Pancreas (tissue), 10 donors: Measurements from ENCODE around the gene COX6A1. TPM values are rescaled to one million over a fixed set of nuclear protein-coding genes. Genes with fewer than 3 reads are reported as not detected.

Experiments
- ATAC-seq, 4 donors: fragments of 200-7000 bp; cut with Tn5 transposase; one replicate each; pipeline versions ENCODE4 v1.8.0 to v1.9.1; 2020; ENCODE audit warnings: mild to moderate bottlenecking in 4 of 4, moderate library complexity in 4 of 4
- DNase-seq, 6 donors: peaks; one replicate each; pipeline ENCODE4 v3.0.0-alpha.2; 2020
- FAIRE-seq: peaks from 2 replicates; lab custom pipeline; 2012; peaks lifted over from hg19 to GRCh38; lab: Jason Lieb, UNC
- H3K27ac ChIP-seq, 4 donors: fragments of 200-600 bp; sonication (generic); 1 replicate in 3 of 4; 2 replicates in 1 of 4; pipeline versions ENCODE4 v1.5.0 to v1.8.0; 2020
- H3K27me3 ChIP-seq, 4 donors: fragments of 200-600 bp; one replicate each; pipeline ENCODE4 v1.8.0; 2021
- H3K36me3 ChIP-seq, 3 donors: fragments of 200-600 bp; sonication (generic) in 1 of 3; one replicate each; pipeline versions ENCODE4 v1.5.0 to v1.8.0; 2020 to 2021
- H3K4me1 ChIP-seq, 3 donors: fragments of 200-600 bp; one replicate each; pipeline ENCODE4 v1.8.0; 2021
- H3K4me3 ChIP-seq, 4 donors: fragments of 200-600 bp; sonication (generic) in 2 of 4; one replicate each; pipeline versions ENCODE4 v1.5.0 to v1.8.0; 2020 to 2021
- H3K9me3 ChIP-seq, 4 donors: fragments of 200-600 bp; one replicate each; pipeline ENCODE4 v1.8.0; 2021
- CTCF ChIP-seq, 4 donors: fragments of 200-600 bp; sonication (generic) in 3 of 4; IDR thresholded peaks; one replicate each; pipeline versions ENCODE4 v1.5.0 to v1.8.0; 2021; ENCODE audit warnings: antibody characterized with exemption in 4 of 4
- WGBS, 2 donors: extraction: QIAGEN DNeasy Blood & Tissue Kit; methylation state at CpG; one replicate each; pipeline ENCODE4 v1.1.7; 2013; 5-methylcytosine and 5-hydroxymethylcytosine counted together
- intact Hi-C, 3 donors: fragments of 100-400 bp; cut with DNase I; formaldehyde crosslinking; loops; one replicate each; pipeline versions ENCODE4 v1.11.1 to v1.14.2; 2022
- polyA plus RNA-seq, 2 donors: library from polyadenylated mRNA; stranded (reverse); fragments of 200-250 nt; gene quantifications; one replicate each; pipeline ENCODE4 v1.2.3, GENCODE V29; 2013
- total RNA-seq, 6 donors: library from RNA; stranded (reverse); fragmentation: NEBNext Ultra II Directional in 4 of 6; extraction: Animal tissue kit (Norgen Biotek cat#: 25700) in 4 of 6; gene quantifications; one replicate each; pipeline versions ENCODE4 v1.2.1 to v1.2.4, GENCODE V29; 2021 to 2023
- donor health status: healthy with polysubstance abuse.
- donor health status: DM: no; HTN: no; CAD: no; lungs with moderate emphysema.
- donor health status: DM: no; HTN: no; CAD: no.
- donor health status: control.
- donor health status: control.
- donor health status: Bipolar disorder and iron deficiency.
- donor health status: DM: yes; HTN: yes; CAD: no.
- donor health status: DM: no; HTN: no; CAD: no.
- donor health status: DM: no; HTN: no; CAD: no.
- donor health status: DM: yes; HTN: yes; CAD: no.

COX6A1 gene
- total and polyA plus RNA-seq, 8 donors: 118 to 324 (median 144) TPM

- intact Hi-C loops: no loop called here
- Histone ChIP-seq H3K4me3 (no peak overlapping the region), H3K9me3 (no peaks in the 10 kb centered on the region), H3K36me3 (peaks cover 8 to 33% (median 31%) of the 10 kb centered on the region in 3 donors), H3K27ac (peak overlapping the region in 1 of 4 donors; percentile 14), H3K4me1 (peaks cover 18 to 22% (median 20%) of the 10 kb centered on the region in 3 donors), H3K27me3 (no peaks in the 10 kb centered on the region)
- peak in 5 of 6 donors; percentile 41 to 69 (median 51) for DNase-seq
- peak; percentile 22 to 55 (median 44) for ATAC-seq
- WGBS, 2 donors: 35 to 36% methylated on average over 8 of the region's 8 CpGs
- no peak for FAIRE-seq
- TF ChIP-seq CTCF (IDR thresholded peaks at IDR 0.05): peak; percentile 9 to 51 (median 26)
These were observed 28.8 kb downstream of the COX6A1 start for GRCh38 chr12:120466560-120467315.

- Histone ChIP-seq H3K4me3 (no peak overlapping the region), H3K27ac (peak overlapping the region in 1 of 4 donors; percentile 14), H3K4me1 (peaks cover 18 to 22% (median 20%) of the 10 kb centered on the region in 3 donors), H3K36me3 (peaks cover 8 to 26% (median 24%) of the 10 kb centered on the region in 3 donors), H3K9me3 (no peaks in the 10 kb centered on the region), H3K27me3 (no peaks in the 10 kb centered on the region)
- DNase-seq: no peak
- 80 to 84% methylated on average over 6 of the region's 6 CpGs for WGBS, 2 donors
- intact Hi-C loops: no loop called here
- FAIRE-seq: no peak
- ATAC-seq: no peak
- no peak for TF ChIP-seq CTCF (IDR thresholded peaks at IDR 0.05)
These were observed 29.5 kb downstream of the COX6A1 start for GRCh38 chr12:120467439-120467838.

- H3K4me3 ChIP-seq: peak overlapping the region; percentile 43 to 94 (median 94)
- no peak for TF ChIP-seq CTCF (IDR thresholded peaks at IDR 0.05)
- no peaks in the 10 kb centered on the region for H3K27me3 ChIP-seq
- peaks cover 18 to 22% (median 20%) of the 10 kb centered on the region in 3 donors for H3K4me1 ChIP-seq
- ATAC-seq: peak; percentile 4 to 26 (median 8)
- DNase-seq: peak in 2 of 6 donors; percentile 40 to 49
- WGBS, 2 donors: 1% methylated on average over 23 of the region's 23 CpGs
- H3K36me3 ChIP-seq: peaks cover 5 to 17% (median 14%) of the 10 kb centered on the region in 3 donors
- peak overlapping the region; percentile 76 to 89 (median 84) for H3K27ac ChIP-seq
- intact Hi-C loops: no loop called here
- no peak for FAIRE-seq
- no peaks in the 10 kb centered on the region for H3K9me3 ChIP-seq
These were observed 30.5 kb downstream of the COX6A1 start for GRCh38 chr12:120468325-120468820.

GRCh38 chr12:120468821-120469449 lies 31.0 kb downstream of the COX6A1 start:
- no peaks in the 10 kb centered on the region for H3K27me3 ChIP-seq
- ATAC-seq (peak; percentile 9 to 33 (median 26)), FAIRE-seq (no peak), DNase-seq (peak in 4 of 6 donors; percentile 41 to 74 (median 60))
- H3K4me1 ChIP-seq: peaks cover 18 to 22% (median 20%) of the 10 kb centered on the region in 3 donors
- TF ChIP-seq CTCF (IDR thresholded peaks at IDR 0.05): no peak
- intact Hi-C loops: no loop called here
- peaks cover 5 to 11% (median 9%) of the 10 kb centered on the region in 3 donors for H3K36me3 ChIP-seq
- H3K4me3 ChIP-seq: peak overlapping the region; percentile 43 to 94 (median 94)
- no peaks in the 10 kb centered on the region for H3K9me3 ChIP-seq
- 0 to 1% methylated on average over 38 to 51 of the region's 57 CpGs for WGBS, 2 donors
- peak overlapping the region; percentile 76 to 89 (median 84) for H3K27ac ChIP-seq
